HL-60 (cell line): ENCODE measurements around the gene OR10H4.
"Not testable (repeated sequence)": the region's sequence is repeated elsewhere in the genome, so short reads cannot be mapped to it uniquely, and the experiment has no call there.

Experiments
- DNase-seq, 2 experiments: peaks; one replicate each; pipeline ENCODE4 v3.0.0-alpha.2; 2010 to 2020; ENCODE audit warnings: low read depth in 1 of 2, low spot score in 1 of 2
- H3K27ac ChIP-seq: fragments of 250-450 bp; sonication (Bioruptor Pico); replicated peaks from 2 replicates; pipeline ENCODE4 v1.5.1; 2020; ENCODE audit warnings: mild to moderate bottlenecking, moderate library complexity
- H3K27me3 ChIP-seq: fragments of 250-450 bp; sonication (Bioruptor Pico); 2 replicates; pipeline ENCODE4 v1.5.1; 2021; ENCODE audit warnings: mild to moderate bottlenecking, moderate library complexity; ENCODE audit not compliant: insufficient read depth, poor library complexity, severe bottlenecking
- H3K4me3 ChIP-seq: replicated peaks from 2 replicates; pipeline ENCODE4 v1.5.1; 2011; ENCODE audit warnings: mild to moderate bottlenecking, control low read depth, low read length; ENCODE audit not compliant: insufficient read depth
- CTCF ChIP-seq: IDR thresholded peaks from one replicate; pipeline ENCODE4 v1.5.1; 2011; ENCODE audit warnings: low read length, control low read depth, inconsistent platforms; ENCODE audit not compliant: insufficient read depth
- GABPA ChIP-seq: IDR thresholded peaks from 2 replicates; pipeline ENCODE4 v1.6.1; 2012; ENCODE audit warnings: low read depth
- POLR2AphosphoS5 ChIP-seq: IDR thresholded peaks from 2 replicates; pipeline ENCODE4 v1.6.1; 2012; ENCODE audit warnings: low read depth
- REST ChIP-seq: IDR thresholded peaks from 2 replicates; pipeline ENCODE4 v1.6.1; 2012; ENCODE audit warnings: low read depth; ENCODE audit not compliant: insufficient replicate concordance
- SPI1 ChIP-seq: IDR thresholded peaks from 2 replicates; pipeline ENCODE4 v1.6.1; 2012; ENCODE audit warnings: low read depth, mild to moderate bottlenecking, borderline replicate concordance

OR10H4 gene

GRCh38 chr19:15902254-15902653, 46.6 kb upstream of the OR10H4 start:
- Histone ChIP-seq H3K4me3 (no peak overlapping the region), H3K27ac (no peak overlapping the region), H3K27me3 (no peaks in the 10 kb centered on the region)
- no peak for DNase-seq
- TF ChIP-seq GABPA (no peak), REST (no peak), POLR2AphosphoS5 (no peak), SPI1 (no peak), CTCF (no peak)

- H3K27me3 ChIP-seq, DNase-seq, H3K27ac ChIP-seq, H3K4me3 ChIP-seq: not testable (repeated sequence)
Measured at GRCh38 chr19:15902898-15903297, 45.9 kb upstream of the OR10H4 start.

GRCh38 chr19:15905026-15905425, 43.8 kb upstream of the OR10H4 start:
- H3K4me3 ChIP-seq = no peak overlapping the region
- TF ChIP-seq GABPA (no peak), REST (no peak), POLR2AphosphoS5 (no peak), SPI1 (no peak), CTCF (no peak)
- DNase-seq = no peak

GRCh38 chr19:15911599-15912235, 37.1 kb upstream of the OR10H4 start:
- TF ChIP-seq REST (no peak), CTCF (no peak), SPI1 (no peak), GABPA (no peak), POLR2AphosphoS5 (no peak)
- Histone ChIP-seq H3K27me3 (peaks cover 3% of the 10 kb centered on the region), H3K27ac (no peak overlapping the region), H3K4me3 (no peak overlapping the region)
- DNase-seq = no peak

More at GRCh38 chr19:15905026-15905425, 43.8 kb upstream of the OR10H4 start:
- H3K27me3 ChIP-seq = no peaks in the 10 kb centered on the region
- no peak overlapping the region for H3K27ac ChIP-seq
